ENCODE measurements around the gene CD86. TPM values are rescaled to one million over a fixed set of nuclear protein-coding genes. Genes with fewer than 3 reads are reported as not detected.

CD86 gene
- total and polyA plus RNA-seq, 2 of the 8 experiments (the other 6 are each of a cell fraction or from before 2014, with no cell fraction given) = 0.12 to 0.30 TPM

DNA sequence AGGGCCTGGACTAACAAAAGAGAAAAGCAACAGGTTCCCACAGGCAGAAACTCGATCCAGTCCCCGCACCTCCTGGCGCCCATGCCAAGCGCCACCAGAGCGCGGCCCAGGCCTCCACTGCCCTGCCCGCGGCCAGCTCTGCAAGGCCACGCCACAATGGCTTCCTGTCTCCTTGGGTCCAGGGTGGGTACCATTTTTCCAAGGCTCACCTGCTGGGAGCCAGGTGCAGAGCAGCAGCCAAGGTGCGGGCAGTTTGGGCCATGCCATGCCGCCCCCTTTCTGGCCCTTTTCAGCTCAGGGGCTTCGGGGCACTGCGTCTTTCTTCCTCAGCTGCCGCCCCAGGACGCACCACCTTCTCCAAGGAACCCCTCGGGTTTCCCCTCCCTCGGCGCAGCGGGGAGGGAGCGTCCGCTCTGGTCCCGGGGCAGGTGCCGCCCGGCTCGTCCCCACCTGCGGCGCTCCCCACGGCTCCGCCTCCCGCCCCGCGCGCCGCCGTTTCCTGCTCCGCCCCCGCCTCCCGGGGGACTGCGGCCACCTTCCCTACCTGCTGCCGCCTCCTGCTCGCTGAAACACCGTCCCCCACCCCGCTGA lies 33.3 kb upstream of the CD86 start, which contains the start of gene ILDR1 (continued):
- TF ChIP-seq, protein P1, sequence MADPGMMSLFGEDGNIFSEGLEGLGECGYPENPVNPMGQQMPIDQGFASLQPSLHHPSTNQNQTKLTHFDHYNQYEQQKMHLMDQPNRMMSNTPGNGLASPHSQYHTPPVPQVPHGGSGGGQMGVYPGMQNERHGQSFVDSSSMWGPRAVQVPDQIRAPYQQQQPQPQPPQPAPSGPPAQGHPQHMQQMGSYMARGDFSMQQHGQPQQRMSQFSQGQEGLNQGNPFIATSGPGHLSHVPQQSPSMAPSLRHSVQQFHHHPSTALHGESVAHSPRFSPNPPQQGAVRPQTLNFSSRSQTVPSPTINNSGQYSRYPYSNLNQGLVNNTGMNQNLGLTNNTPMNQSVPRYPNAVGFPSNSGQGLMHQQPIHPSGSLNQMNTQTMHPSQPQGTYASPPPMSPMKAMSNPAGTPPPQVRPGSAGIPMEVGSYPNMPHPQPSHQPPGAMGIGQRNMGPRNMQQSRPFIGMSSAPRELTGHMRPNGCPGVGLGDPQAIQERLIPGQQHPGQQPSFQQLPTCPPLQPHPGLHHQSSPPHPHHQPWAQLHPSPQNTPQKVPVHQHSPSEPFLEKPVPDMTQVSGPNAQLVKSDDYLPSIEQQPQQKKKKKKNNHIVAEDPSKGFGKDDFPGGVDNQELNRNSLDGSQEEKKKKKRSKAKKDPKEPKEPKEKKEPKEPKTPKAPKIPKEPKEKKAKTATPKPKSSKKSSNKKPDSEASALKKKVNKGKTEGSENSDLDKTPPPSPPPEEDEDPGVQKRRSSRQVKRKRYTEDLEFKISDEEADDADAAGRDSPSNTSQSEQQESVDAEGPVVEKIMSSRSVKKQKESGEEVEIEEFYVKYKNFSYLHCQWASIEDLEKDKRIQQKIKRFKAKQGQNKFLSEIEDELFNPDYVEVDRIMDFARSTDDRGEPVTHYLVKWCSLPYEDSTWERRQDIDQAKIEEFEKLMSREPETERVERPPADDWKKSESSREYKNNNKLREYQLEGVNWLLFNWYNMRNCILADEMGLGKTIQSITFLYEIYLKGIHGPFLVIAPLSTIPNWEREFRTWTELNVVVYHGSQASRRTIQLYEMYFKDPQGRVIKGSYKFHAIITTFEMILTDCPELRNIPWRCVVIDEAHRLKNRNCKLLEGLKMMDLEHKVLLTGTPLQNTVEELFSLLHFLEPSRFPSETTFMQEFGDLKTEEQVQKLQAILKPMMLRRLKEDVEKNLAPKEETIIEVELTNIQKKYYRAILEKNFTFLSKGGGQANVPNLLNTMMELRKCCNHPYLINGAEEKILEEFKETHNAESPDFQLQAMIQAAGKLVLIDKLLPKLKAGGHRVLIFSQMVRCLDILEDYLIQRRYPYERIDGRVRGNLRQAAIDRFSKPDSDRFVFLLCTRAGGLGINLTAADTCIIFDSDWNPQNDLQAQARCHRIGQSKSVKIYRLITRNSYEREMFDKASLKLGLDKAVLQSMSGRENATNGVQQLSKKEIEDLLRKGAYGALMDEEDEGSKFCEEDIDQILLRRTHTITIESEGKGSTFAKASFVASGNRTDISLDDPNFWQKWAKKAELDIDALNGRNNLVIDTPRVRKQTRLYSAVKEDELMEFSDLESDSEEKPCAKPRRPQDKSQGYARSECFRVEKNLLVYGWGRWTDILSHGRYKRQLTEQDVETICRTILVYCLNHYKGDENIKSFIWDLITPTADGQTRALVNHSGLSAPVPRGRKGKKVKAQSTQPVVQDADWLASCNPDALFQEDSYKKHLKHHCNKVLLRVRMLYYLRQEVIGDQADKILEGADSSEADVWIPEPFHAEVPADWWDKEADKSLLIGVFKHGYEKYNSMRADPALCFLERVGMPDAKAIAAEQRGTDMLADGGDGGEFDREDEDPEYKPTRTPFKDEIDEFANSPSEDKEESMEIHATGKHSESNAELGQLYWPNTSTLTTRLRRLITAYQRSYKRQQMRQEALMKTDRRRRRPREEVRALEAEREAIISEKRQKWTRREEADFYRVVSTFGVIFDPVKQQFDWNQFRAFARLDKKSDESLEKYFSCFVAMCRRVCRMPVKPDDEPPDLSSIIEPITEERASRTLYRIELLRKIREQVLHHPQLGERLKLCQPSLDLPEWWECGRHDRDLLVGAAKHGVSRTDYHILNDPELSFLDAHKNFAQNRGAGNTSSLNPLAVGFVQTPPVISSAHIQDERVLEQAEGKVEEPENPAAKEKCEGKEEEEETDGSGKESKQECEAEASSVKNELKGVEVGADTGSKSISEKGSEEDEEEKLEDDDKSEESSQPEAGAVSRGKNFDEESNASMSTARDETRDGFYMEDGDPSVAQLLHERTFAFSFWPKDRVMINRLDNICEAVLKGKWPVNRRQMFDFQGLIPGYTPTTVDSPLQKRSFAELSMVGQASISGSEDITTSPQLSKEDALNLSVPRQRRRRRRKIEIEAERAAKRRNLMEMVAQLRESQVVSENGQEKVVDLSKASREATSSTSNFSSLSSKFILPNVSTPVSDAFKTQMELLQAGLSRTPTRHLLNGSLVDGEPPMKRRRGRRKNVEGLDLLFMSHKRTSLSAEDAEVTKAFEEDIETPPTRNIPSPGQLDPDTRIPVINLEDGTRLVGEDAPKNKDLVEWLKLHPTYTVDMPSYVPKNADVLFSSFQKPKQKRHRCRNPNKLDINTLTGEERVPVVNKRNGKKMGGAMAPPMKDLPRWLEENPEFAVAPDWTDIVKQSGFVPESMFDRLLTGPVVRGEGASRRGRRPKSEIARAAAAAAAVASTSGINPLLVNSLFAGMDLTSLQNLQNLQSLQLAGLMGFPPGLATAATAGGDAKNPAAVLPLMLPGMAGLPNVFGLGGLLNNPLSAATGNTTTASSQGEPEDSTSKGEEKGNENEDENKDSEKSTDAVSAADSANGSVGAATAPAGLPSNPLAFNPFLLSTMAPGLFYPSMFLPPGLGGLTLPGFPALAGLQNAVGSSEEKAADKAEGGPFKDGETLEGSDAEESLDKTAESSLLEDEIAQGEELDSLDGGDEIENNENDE (IDR thresholded peaks at IDR 0.05; ENCODE audit: insufficient replicate concordance, low read length) = no peak
- TF ChIP-seq YY1 (IDR thresholded peaks at IDR 0.05; ENCODE audit: low read depth, low read length) (peak; percentile 70; the same call in 1 of the 2 replicates), PHF8 (conservative IDR thresholded peaks at IDR 0.05; ENCODE audit: low read depth, low read length) (peak; percentile 75), TBP (IDR thresholded peaks at IDR 0.05; ENCODE audit: low read depth, low read length) (peak; percentile 66), FOSL1 (IDR thresholded peaks at IDR 0.05; ENCODE audit: insufficient read depth, low read depth, low read length) (no peak), GTF2F1 (IDR thresholded peaks at IDR 0.05; ENCODE audit: borderline replicate concordance, low read depth, low read length) (peak; percentile 23; the same call in 1 of the 2 replicates)
- TF ChIP-seq, protein P2, sequence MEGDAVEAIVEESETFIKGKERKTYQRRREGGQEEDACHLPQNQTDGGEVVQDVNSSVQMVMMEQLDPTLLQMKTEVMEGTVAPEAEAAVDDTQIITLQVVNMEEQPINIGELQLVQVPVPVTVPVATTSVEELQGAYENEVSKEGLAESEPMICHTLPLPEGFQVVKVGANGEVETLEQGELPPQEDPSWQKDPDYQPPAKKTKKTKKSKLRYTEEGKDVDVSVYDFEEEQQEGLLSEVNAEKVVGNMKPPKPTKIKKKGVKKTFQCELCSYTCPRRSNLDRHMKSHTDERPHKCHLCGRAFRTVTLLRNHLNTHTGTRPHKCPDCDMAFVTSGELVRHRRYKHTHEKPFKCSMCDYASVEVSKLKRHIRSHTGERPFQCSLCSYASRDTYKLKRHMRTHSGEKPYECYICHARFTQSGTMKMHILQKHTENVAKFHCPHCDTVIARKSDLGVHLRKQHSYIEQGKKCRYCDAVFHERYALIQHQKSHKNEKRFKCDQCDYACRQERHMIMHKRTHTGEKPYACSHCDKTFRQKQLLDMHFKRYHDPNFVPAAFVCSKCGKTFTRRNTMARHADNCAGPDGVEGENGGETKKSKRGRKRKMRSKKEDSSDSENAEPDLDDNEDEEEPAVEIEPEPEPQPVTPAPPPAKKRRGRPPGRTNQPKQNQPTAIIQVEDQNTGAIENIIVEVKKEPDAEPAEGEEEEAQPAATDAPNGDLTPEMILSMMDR (IDR thresholded peaks at IDR 0.05; ENCODE audit: control extremely low read depth in 1 of 3, insufficient read depth in 1 of 3, low read depth in 1 of 3, low read length in 3 of 3) = no peak
- TF ChIP-seq, protein P3, sequence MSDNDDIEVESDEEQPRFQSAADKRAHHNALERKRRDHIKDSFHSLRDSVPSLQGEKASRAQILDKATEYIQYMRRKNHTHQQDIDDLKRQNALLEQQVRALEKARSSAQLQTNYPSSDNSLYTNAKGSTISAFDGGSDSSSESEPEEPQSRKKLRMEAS (IDR thresholded peaks at IDR 0.05) = peak; percentile 40; the same call in 1 of the 2 replicates
